GM18907 (cell line): ENCODE results near the gene MUC6.
"Not testable (repeated sequence)": the region's sequence is repeated elsewhere in the genome, so short reads cannot be mapped to it uniquely, and the experiment has no call there.

Source experiments
- ATAC-seq: cut with Tn5 transposase; IDR thresholded peaks from one replicate; pipeline ENCODE4 v1.9.1; 2021; ENCODE audit warnings: mild to moderate bottlenecking, moderate library complexity; ENCODE audit not compliant: unreplicated experiment

Gene MUC6

DNA sequence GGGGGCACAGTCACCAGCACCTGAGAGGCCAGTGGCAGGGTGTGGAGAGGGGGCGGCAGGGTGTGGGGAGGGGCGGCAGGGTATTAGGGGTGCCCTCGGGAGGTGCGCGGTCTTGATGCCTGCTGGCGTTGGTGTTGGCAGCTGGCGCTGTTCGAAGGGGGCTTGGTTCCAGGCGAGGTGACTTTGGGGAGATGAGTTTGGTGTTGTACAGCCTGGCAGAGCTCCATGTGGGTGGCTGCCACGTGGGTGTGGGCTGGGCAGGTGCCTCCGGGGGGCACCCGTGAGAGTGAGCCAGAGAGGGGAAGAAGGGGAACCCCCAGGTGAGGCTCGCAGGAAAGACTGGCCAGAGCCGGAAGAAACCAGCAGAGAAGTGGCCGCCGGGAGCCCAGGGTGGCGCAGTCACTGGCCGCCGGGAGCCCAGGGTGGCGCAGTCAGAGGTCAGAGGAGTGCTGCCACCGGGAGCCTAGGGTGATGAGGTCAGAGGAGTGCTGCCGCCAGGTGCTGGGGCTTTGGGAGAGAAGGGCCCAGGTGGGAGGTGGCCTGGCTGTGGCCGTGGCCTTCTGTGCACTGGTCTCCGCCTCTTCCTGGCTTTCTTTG, 44.7 kb downstream of the MUC6 start:
- no peak for ATAC-seq

- no peak for ATAC-seq
Observed at GRCh38 chr11:991034-991433, 45.5 kb downstream of the MUC6 start.

GRCh38 chr11:990101-990500, 46.4 kb downstream of the MUC6 start:
- no peak for ATAC-seq

DNA sequence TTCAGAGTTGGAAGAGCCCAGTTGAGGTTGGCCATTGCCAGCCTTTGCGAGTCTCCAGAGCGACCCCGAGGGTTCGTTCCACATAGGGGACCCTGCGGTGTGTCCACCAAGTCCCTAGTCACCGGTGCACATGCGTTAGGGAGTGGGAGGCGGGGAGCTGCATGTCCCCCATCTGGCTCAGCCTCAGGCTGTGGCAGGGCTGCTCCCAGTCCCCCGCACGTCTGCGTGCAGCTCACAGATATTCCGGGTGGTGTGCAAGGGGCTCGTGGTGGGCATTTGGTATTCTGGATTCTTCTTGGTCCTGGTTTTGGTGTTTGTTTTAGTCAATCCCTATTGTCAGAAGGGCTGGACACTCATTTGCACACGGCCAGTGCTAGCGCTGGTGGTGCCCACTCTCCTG, 48.8 kb downstream of the MUC6 start:
- no peak for ATAC-seq

DNA sequence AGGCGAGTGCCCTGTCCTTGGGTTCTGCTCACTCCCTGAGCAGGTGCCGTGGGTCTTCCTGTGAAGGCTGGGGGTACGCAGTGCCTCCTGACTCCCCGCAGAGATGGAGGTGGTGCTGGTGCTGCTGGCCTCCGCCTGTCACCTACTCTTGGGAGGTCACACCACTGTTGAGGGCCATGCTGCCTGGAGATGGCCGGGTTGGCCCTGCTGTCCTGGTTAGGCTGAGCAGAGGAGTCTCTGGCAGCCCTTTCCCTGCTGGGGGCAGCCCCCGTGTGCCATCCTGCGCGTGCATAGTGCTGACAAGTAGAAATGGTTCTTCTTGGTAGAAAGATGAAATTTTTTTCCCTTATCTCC, 49.6 kb downstream of the MUC6 start:
- no peak for ATAC-seq

GRCh38 chr11:986270-986951, 50.1 kb downstream of the MUC6 start:
- ATAC-seq = no peak

- no peak for ATAC-seq
Observed at GRCh38 chr11:985848-986247, 50.7 kb downstream of the MUC6 start.

DNA sequence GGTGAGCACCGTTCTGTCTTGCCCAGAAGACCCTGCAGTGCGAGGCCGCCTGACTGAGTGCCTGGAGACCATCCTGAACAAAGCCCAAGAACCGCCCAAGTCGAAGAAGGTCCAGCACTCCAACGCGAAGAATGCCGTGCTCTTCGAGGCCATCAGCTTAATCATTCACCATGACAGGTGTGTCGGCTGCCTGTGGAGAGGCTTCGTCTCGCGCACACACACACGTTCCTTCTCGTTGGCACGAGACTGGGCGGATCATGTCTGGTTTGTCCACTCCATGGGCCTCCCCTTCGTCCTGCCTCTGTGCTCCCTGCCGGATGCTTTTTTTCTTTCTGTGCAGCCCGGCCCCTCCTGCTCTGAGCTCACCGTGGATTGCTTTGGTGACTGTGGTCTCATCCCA, 51.1 kb downstream of the MUC6 start:
- no peak for ATAC-seq

DNA sequence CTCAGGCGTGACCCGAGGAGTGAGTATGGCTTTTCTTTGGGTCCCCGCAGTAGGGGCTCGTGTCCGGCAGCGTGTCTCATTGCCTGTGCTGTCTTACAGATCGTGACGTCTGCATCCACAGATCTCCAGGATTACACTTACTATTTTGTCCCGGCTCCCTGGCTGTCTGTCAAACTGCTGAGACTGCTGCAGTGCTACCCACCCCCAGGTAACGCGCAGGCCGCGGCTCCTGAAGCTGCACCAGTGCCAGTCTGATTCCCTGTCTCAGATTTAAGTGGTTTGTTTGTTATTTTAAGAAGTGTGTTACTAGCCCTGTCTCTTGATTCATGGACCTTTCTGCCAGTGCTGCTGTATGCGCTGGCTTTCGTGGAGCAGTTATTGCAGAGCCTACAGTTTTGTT, 52.0 kb downstream of the MUC6 start:
- ATAC-seq = no peak

- ATAC-seq = no peak
Observed at GRCh38 chr11:981764-982163, 54.8 kb downstream of the MUC6 start.

DNA sequence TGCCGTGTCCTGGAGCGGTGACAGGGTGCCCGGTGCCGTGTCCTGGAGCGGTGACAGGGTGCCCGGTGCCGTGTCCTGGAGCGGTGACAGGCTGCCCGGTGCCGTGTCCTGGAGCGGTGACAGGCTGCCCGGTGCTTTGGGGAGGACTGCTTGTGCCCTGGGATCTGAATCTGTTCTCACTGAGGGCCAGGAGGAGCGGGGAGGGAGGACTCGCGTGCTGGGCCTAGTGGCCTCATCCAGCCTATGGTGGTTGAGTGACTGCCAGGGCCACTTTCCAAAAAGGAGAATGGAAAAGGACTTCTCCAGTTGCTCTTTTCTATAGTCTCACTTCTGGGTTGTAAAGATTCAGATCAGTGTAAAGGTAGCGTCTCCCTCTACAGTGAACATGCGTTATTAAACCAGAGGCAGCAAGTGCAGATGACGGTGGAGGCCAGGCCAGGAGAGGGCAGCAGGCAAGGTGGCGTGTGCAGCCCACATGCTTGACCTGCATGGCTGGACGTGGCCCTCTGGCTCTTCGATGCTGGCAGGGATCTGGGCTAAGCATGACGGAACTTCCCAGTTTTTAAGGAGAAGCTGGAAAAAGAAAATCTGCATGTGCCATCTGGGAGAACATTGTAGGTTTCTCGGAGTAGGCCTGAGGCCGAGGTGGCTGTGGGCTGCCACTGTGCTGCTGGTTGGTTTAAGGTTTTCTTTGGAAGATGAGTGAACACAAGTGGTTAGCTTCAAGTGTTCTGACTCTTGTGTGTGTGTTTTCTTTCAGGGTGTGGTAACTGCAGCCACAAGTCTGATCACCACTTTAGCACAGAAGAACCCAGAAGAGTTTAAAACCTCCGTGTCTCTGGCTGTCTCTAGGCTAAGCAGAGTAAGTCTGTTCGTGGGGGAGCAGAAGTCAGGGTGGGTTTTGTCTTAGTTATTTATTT, 55.8 kb downstream of the MUC6 start:
- no peak for ATAC-seq

GRCh38 chr11:978781-979180, 57.7 kb downstream of the MUC6 start:
- no peak for ATAC-seq

GRCh38 chr11:977830-978720, 58.4 kb downstream of the MUC6 start:
- no peak for ATAC-seq

DNA sequence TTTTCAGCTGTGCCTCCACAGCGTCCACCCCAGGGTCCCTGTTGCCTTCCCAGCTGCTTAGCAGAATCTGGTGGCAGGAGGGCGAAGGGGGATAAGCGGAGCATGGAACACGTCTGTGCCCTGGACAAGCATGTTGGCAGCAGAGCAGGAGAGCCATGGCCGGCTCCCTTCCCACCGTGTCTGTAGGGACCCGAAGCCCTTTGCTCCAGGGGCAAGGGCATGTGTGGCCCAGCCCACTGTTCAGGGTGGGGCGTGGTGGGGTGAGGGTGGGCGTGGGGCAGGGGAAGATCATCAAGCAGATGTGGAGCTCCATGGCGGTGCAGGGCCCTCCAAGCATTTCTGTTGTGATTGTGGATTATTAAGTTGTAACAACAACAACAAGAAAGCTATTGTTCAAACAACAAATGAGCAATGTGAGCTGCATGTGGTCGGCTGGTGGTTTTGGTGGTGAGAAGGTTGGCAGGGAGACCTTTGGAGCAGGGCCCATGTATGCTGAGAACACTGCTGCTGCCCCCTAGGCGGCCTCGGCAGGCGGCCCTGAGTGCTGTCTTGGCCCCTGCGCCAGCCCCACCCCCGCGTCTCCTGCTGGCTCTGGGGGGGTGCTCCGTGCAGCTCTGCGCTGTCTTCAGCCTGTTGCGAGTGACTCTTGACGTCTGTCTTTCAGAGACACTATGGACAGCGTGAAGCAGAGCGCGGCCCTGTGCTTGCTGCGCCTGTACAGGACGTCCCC, 59.9 kb downstream of the MUC6 start:
- ATAC-seq = no peak

DNA sequence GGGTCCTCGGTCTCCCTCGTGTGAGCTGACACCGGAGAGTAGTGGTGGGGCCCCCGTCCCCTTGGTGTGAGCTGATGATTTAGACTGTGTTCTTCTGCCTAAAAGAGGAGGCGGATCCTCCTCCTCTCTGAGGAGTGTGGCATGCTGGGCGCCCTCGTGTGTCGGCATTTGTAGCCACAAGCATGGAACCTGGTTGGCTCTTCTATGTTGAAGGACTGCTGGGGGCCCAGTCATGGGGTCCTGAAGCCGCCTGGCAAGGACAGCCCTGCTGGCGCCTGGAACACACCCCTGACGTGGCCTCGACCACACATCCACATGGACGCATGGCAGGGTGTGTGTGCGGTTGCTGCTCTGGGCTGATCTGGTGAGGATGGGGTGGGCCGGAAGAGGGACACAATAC, 60.7 kb downstream of the MUC6 start:
- ATAC-seq = no peak

- ATAC-seq = not testable (repeated sequence)
Observed at GRCh38 chr11:975376-975775, 61.1 kb downstream of the MUC6 start.

DNA sequence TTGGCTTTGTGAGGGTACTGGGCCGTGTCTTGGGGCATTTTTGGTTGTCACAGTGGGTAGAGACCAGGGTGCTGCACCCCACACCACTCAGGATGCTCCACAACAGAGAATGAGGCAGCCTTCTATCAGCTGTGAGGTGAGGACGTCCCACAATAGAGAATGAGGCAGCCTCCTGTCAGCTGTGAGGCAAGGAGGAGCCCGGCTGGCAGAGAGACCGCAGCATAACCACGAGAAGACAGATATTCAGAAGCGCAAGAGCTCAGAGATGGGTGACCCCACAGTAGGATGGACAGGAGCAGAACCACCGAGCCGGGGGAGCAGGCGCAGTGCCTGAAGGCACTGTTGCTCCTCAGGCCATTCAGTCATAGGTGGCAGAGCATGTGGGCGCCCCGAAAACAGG, 63.3 kb downstream of the MUC6 start:
- ATAC-seq = no peak

DNA sequence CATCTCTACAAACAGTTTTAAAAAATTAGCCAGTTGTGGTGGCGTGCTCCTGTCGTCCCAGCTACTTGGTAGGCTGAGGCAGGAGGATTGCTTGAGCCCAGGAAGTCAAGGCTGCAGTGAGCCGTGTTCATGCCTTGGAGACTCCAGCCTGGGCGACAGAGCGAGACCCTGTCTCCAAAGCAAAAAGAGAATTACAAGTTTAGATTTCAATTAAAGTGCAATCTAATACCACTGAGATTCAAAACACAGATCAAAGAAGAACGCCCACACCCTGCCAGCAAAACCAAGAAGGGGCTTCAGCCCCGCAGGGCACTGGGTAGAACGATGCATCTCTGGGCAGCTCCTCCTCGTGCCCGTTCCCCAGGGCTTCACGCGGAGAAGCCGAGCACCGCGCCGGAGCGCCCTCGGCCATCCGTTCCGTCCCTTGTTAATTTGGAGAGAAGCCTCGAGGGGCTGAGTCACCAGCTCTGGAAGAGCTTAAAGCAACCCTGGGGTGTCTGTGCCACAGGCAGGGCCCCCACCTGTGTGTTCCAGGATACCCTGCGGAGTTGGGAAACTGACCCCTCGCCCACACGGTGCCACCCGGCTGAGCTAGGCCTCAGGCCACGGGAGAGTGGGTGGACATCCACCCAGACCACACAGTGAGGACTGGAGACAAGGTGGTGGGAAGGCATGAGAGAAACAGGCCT, 63.9 kb downstream of the MUC6 start:
- ATAC-seq = no peak

GRCh38 chr11:971731-972365, 64.7 kb downstream of the MUC6 start:
- ATAC-seq = no peak
